Measurements from ENCODE around the gene IQCE. TPM values are rescaled to one million over a fixed set of nuclear protein-coding genes. Genes with fewer than 3 reads are reported as not detected.

Gene IQCE
- polyA plus RNA-seq, 3 donors = 1.8 to 8.4 (median 3.0) TPM

GRCh38 chr7:2660359-2661095 is 101.7 kb downstream of the IQCE start:
- Histone ChIP-seq H3K4me2 (replicated peaks; ENCODE audit: extremely low read depth, low read length, poor library complexity, severe bottlenecking) (no peak overlapping the region), H3K9ac (ENCODE audit: insufficient read depth, low read length, poor library complexity, severe bottlenecking) (no peak overlapping the region), H3K27ac (ENCODE audit: low read depth in 1 of 2, low read length in 2 of 2) (no peak overlapping the region), H3K9me3 (replicated peaks in 1 of 2; ENCODE audit: control insufficient read depth in 1 of 2, insufficient read depth in 1 of 2, low read length in 2 of 2) (no peaks in the 10 kb centered on the region), H4K20me1 (ENCODE audit: insufficient read depth, low read length) (peaks cover 82% of the 10 kb centered on the region), H3K36me3 (replicated peaks in 1 of 2; ENCODE audit: control insufficient read depth in 1 of 2, insufficient read depth in 2 of 2, low read length in 2 of 2) (peaks cover 64 to 70% of the 10 kb centered on the region in 2 donors), H3K27me3 (ENCODE audit: control insufficient read depth in 2 of 2, insufficient read depth in 2 of 2, low read length in 2 of 2) (no peaks in the 10 kb centered on the region), H3K4me3 (replicated peaks in 1 of 3; ENCODE audit: low read depth in 2 of 3, low read length in 3 of 3) (no peak overlapping the region), H2AFZ (ENCODE audit: insufficient read depth, low read depth, low read length, poor library complexity, severe bottlenecking) (no peak overlapping the region), H3K79me2 (ENCODE audit: insufficient read depth, low read length) (no peaks in the 10 kb centered on the region), H3K4me1 (ENCODE audit: control insufficient read depth in 1 of 2, insufficient read depth in 2 of 2, low read length in 2 of 2) (peaks cover 0 to 5% of the 10 kb centered on the region in 2 donors)
- peaks cover 41 to 63% of the 10 kb centered on the region in 2 donors for H3K36me3 Mint-ChIP-seq
- peaks cover 0 to 3% (median 0%) of the 10 kb centered on the region in 7 donors for H3K9me3 Mint-ChIP-seq
- intact Hi-C loops (cut with micrococcal nuclease) = no loop called here
- DNase-seq = no peak
- TF ChIP-seq CTCF (IDR thresholded peaks at IDR 0.05) = peak; percentile 54
- H3K27me3 Mint-ChIP-seq (ENCODE audit: low read depth in 3 of 3) = peaks cover 0 to 2% (median 2%) of the 10 kb centered on the region in 3 donors
- H3K4me1 Mint-ChIP-seq = peaks cover 7% of the 10 kb centered on the region
- 93% methylated on average over 19 of the region's 36 CpGs for WGBS (ENCODE audit: insufficient coverage)
- no peak overlapping the region for H3K4me3 Mint-ChIP-seq
- H3K27ac Mint-ChIP-seq = peak overlapping the region in 1 of 7 donors; percentile 73

- Histone ChIP-seq H4K20me1 (ENCODE audit: insufficient read depth, low read length) (peaks cover 85% of the 10 kb centered on the region), H3K27me3 (ENCODE audit: control insufficient read depth in 2 of 2, insufficient read depth in 2 of 2, low read length in 2 of 2) (no peaks in the 10 kb centered on the region), H3K36me3 (replicated peaks in 1 of 2; ENCODE audit: control insufficient read depth in 1 of 2, insufficient read depth in 2 of 2, low read length in 2 of 2) (peaks cover 58 to 64% of the 10 kb centered on the region in 2 donors), H3K4me2 (replicated peaks; ENCODE audit: extremely low read depth, low read length, poor library complexity, severe bottlenecking) (no peak overlapping the region), H3K4me3 (replicated peaks in 1 of 3; ENCODE audit: low read depth in 2 of 3, low read length in 3 of 3) (no peak overlapping the region), H3K9me3 (replicated peaks in 1 of 2; ENCODE audit: control insufficient read depth in 1 of 2, insufficient read depth in 1 of 2, low read length in 2 of 2) (no peaks in the 10 kb centered on the region), H3K9ac (ENCODE audit: insufficient read depth, low read length, poor library complexity, severe bottlenecking) (no peak overlapping the region), H3K4me1 (ENCODE audit: control insufficient read depth in 1 of 2, insufficient read depth in 2 of 2, low read length in 2 of 2) (peaks cover 0 to 5% of the 10 kb centered on the region in 2 donors), H3K79me2 (ENCODE audit: insufficient read depth, low read length) (no peaks in the 10 kb centered on the region), H2AFZ (ENCODE audit: insufficient read depth, low read depth, low read length, poor library complexity, severe bottlenecking) (no peak overlapping the region), H3K27ac (ENCODE audit: low read depth in 1 of 2, low read length in 2 of 2) (no peak overlapping the region)
- 96% methylated on average over 8 of the region's 10 CpGs for WGBS (ENCODE audit: insufficient coverage)
- intact Hi-C loops (cut with micrococcal nuclease) = no loop called here
- DNase-seq = no peak
- peak; percentile 26 for TF ChIP-seq CTCF (IDR thresholded peaks at IDR 0.05)
- Mint-ChIP-seq H3K9me3 (peaks cover 0 to 3% (median 0%) of the 10 kb centered on the region in 7 donors), H3K36me3 (peaks cover 38 to 59% of the 10 kb centered on the region in 2 donors), H3K4me1 (peaks cover 7% of the 10 kb centered on the region), H3K4me3 (no peak overlapping the region), H3K27me3 (ENCODE audit: low read depth in 3 of 3) (peaks cover 0 to 2% (median 2%) of the 10 kb centered on the region in 3 donors), H3K27ac (no peak overlapping the region)
Observed at GRCh38 chr7:2661096-2661449, 102.3 kb downstream of the IQCE start.

Data from CD14-positive monocyte (primary cell).